ENCODE measurements around the gene NINJ1.
"Not testable (repeated sequence)": the region's sequence is repeated elsewhere in the genome, so short reads cannot be mapped to it uniquely, and the experiment has no call there.

The NINJ1 gene

GRCh38 chr9:93117924-93118862 is 15.9 kb downstream of the NINJ1 start:
- DNase-seq = no peak

GRCh38 chr9:93117521-93117920 is 16.5 kb downstream of the NINJ1 start:
- not testable (repeated sequence) for DNase-seq

- DNase-seq = no peak
Observed at GRCh38 chr9:93116072-93116961, 17.7 kb downstream of the NINJ1 start.

GRCh38 chr9:93115486-93116071 is 18.5 kb downstream of the NINJ1 start:
- no peak for DNase-seq

- DNase-seq = no peak
Observed at GRCh38 chr9:93114984-93115335, 19.1 kb downstream of the NINJ1 start.

GRCh38 chr9:93114169-93114983 is 19.7 kb downstream of the NINJ1 start:
- DNase-seq = no peak

- no peak for DNase-seq
Observed at GRCh38 chr9:93112864-93113389, 21.1 kb downstream of the NINJ1 start.

GRCh38 chr9:93112116-93112863 is 21.8 kb downstream of the NINJ1 start:
- DNase-seq = no peak

GRCh38 chr9:93111371-93112115 is 22.5 kb downstream of the NINJ1 start:
- no peak for DNase-seq

GRCh38 chr9:93111001-93111370 is 23.1 kb downstream of the NINJ1 start:
- DNase-seq = no peak

GRCh38 chr9:93110311-93110855 is 23.7 kb downstream of the NINJ1 start:
- DNase-seq = no peak

- DNase-seq = no peak
Observed at GRCh38 chr9:93108291-93109041, 25.6 kb downstream of the NINJ1 start.

- DNase-seq = no peak
Observed at GRCh38 chr9:93107825-93108161, 26.3 kb downstream of the NINJ1 start.

- DNase-seq = no peak
Observed at GRCh38 chr9:93107151-93107824, 26.8 kb downstream of the NINJ1 start.

- DNase-seq = no peak
Observed at GRCh38 chr9:93105620-93106019, 28.4 kb downstream of the NINJ1 start.

- DNase-seq = not testable (repeated sequence)
Observed at GRCh38 chr9:93101086-93101485, 33.0 kb downstream of the NINJ1 start.

GRCh38 chr9:93100276-93100636 is 33.8 kb downstream of the NINJ1 start:
- no peak for DNase-seq

- no peak for DNase-seq
Observed at GRCh38 chr9:93099551-93100275, 34.3 kb downstream of the NINJ1 start.
